Subcutaneous adipose tissue (tissue), 4 donors: Measurements from ENCODE around the gene SFXN1. TPM values are rescaled to one million over a fixed set of nuclear protein-coding genes. Genes with fewer than 3 reads are reported as not detected.

Experiments used
- total RNA-seq, 4 donors: library from RNA; depleted of rRNA; stranded (reverse); fragments of >200 nt; gene quantifications; one replicate each; pipeline ENCODE4 v1.1.0, GENCODE V29; 2016
- TF ChIP-seq, protein P1 (sequence below): fragments of 450-650 bp; IDR thresholded peaks from one replicate; pipeline ENCODE4 v1.5.1; 2016; ENCODE audit warnings: low read depth, mild to moderate bottlenecking, control low read depth, antibody characterized with exemption, moderate library complexity

SFXN1 gene
- total RNA-seq, 4 donors from 2014 or later = 8.6 to 22.8 (median 15.0) TPM

- TF ChIP-seq, protein P1, sequence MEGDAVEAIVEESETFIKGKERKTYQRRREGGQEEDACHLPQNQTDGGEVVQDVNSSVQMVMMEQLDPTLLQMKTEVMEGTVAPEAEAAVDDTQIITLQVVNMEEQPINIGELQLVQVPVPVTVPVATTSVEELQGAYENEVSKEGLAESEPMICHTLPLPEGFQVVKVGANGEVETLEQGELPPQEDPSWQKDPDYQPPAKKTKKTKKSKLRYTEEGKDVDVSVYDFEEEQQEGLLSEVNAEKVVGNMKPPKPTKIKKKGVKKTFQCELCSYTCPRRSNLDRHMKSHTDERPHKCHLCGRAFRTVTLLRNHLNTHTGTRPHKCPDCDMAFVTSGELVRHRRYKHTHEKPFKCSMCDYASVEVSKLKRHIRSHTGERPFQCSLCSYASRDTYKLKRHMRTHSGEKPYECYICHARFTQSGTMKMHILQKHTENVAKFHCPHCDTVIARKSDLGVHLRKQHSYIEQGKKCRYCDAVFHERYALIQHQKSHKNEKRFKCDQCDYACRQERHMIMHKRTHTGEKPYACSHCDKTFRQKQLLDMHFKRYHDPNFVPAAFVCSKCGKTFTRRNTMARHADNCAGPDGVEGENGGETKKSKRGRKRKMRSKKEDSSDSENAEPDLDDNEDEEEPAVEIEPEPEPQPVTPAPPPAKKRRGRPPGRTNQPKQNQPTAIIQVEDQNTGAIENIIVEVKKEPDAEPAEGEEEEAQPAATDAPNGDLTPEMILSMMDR = no peak
These were observed 88.3 kb downstream of the SFXN1 start for GRCh38 chr5:175566697-175567096.

- TF ChIP-seq, protein P1 = no peak
These were observed 89.6 kb downstream of the SFXN1 start for GRCh38 chr5:175567954-175568353.

GRCh38 chr5:175569701-175570100, 91.3 kb downstream of the SFXN1 start:
- TF ChIP-seq, protein P1 = no peak

DNA sequence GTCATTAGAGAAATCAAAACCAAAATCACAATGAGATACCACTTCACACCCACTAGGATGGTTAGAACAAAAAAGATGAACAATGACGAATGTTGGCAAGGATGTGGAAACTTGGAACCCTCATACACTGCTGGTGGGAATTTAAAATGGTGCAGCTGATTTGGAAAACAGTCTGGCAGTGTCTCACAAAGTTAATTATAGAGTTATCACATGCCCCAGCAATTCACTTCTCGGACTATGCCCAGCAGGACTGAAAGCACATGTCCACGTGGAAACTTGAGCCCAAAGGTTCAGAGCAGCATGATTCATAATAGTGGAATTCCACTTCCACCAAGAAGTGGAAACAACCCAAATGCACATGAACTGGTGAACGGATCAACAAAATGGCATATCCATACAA, 94.5 kb downstream of the SFXN1 start:
- TF ChIP-seq, protein P1 = no peak

GRCh38 chr5:175573493-175574269, 95.3 kb downstream of the SFXN1 start:
- TF ChIP-seq, protein P1 = no peak

DNA sequence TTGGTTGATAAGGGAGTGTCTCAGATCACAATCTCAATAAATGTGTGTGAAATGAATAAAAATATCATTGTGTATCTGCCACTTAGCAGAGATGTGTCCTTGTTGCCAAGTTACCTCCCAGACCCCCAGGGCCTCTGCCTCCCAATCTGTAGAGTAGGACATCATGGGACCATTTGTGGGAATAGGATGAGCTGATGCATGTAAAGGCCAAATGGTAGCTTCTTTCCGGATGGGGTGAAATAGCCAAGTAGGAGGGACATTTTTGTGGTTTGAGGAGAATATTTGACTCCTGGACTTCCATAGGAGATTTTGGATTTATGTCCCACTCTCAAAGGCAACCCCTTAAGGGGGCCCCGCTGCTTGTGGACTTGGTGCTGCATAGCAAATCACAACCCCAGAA, 96.9 kb downstream of the SFXN1 start:
- TF ChIP-seq, protein P1 = no peak

GRCh38 chr5:175576096-175576495, 97.7 kb downstream of the SFXN1 start:
- TF ChIP-seq, protein P1 = no peak
